Measurements from ENCODE around the gene PHLPP1.
"Not testable (repeated sequence)": the region's sequence is repeated elsewhere in the genome, so short reads cannot be mapped to it uniquely, and the experiment has no call there.

PHLPP1 gene

DNA sequence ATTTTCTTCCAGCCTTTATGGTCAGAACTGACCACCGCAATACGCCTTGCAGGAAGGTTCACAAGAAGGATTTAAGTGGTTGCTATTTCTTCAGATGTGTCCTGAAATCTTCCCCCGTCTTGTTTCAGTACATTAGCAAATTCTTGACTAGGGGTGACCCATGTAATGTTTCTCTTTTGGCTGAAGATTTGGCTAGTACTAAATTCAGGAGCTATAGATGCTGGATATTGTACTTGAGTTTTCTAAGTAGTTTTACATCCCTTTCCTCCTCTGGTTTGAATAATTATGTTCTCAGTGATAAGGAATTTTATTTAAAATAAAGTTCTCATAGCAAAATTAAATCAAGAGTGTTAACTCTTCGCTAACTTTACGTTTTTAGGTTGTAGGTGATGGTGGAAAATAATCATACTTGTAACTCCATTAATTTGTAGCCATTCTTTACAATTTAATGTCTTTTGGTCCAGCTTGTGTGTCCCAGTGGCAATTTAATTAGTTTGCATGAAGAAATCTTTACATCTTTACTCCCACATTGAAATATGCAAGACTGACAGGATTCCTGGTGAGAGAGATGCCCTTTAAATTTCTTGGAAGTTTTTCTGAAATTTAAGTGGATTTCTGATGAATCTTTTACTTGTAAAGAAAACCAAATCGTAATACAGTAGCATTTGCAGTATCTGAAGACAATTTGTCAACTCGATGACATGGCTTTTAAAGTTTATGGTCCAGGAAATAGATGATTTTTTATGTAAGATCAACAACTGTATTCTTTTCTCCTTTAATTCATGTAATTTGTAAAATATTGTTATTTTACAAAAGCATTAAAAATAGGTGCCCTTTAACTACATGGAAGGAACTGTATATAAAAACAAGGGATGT lies 2.8 kb downstream of the PHLPP1 start:
- DNase-seq = no peak

- no peak for DNase-seq
Measured at GRCh38 chr18:62720048-62720447, 4.7 kb downstream of the PHLPP1 start.

DNA sequence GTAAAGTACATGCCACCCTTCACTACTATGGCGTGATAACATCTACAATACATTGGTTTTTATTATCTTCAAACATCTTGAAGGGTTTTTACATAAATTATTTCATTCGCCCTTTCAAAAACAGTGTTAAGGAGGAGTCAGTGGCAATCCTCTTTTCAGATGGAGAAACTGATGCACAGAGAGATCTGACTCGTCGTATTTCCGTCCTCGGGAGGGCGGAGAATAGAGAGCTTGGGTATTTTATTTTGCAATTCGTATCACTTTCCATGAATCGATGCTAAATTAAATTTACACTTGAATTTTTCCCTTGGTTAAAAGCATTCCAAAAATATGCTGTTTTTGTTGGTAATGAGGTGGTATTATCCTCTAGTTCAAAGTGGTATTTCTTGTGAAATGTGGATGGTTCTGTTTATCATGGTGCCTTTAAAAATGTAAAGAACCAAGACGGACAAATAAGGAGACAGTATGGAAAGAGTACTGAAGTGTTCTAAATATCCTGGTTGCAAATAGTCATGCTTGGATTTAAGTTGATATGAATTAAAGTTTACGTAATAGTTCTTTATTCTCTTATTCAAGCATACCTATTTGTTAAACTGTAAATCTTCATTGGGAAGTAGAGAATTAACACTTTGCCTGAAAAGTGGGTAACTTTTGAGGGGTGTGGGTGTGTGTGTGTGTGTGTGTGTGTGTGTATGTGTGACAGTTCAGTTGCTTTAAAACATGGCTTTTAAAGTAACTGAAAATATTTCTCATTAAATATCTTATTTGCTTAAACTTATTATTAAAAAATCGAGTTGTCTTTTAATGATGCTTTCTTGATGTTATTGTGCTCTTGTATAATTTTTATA lies 5.6 kb downstream of the PHLPP1 start:
- no peak for DNase-seq

- peak; percentile 56 for DNase-seq
Measured at GRCh38 chr18:62721839-62722795, 6.8 kb downstream of the PHLPP1 start.

- no peak for DNase-seq
Measured at GRCh38 chr18:62723666-62724281, 8.4 kb downstream of the PHLPP1 start.

- no peak for DNase-seq
Measured at GRCh38 chr18:62725896-62726295, 10.6 kb downstream of the PHLPP1 start.

GRCh38 chr18:62728254-62728653 lies 12.9 kb downstream of the PHLPP1 start:
- no peak for DNase-seq

- DNase-seq = no peak
Measured at GRCh38 chr18:62729487-62730386, 14.4 kb downstream of the PHLPP1 start.

GRCh38 chr18:62730941-62731340 lies 15.6 kb downstream of the PHLPP1 start:
- no peak for DNase-seq

DNA sequence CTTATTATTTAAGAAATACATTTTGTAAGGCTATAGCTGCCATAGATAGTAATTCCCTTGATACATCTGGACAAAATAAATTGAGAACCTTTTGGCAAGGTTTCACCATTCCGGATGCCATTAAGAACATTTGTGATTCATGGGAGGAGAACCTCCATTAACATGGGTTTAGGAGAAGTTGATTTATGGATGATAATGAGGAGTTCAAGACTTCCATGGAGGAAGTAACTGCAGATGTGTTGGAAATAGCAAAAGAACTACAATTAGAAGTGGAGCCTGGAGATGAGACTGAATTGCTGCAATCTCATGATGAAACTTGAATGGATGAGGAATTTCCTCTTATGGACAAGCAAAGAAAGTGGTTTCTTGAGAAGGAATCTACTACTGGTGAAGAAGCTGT lies 17.3 kb downstream of the PHLPP1 start:
- DNase-seq = no peak

GRCh38 chr18:62734290-62734689 lies 18.9 kb downstream of the PHLPP1 start:
- no peak for DNase-seq

DNA sequence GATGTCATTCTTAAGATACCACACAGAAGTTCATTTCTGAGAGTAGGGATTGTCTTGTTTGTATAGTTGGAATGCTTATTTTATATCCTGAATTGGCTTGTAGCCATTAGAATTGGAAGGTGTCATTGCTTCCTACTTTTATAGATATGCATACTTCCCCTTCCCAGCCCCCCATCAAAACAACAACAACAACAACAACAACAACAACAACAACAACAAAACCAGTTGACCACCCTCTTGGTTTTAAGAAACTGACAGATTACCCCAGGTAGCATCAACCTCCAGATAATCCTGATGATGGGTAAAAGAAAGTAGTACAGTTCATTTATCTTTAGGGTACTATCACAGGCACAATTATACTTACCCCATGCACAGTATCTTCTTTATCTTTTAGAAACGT lies 20.0 kb downstream of the PHLPP1 start:
- no peak for DNase-seq

GRCh38 chr18:62736077-62736855 lies 20.9 kb downstream of the PHLPP1 start:
- no peak for DNase-seq

DNA sequence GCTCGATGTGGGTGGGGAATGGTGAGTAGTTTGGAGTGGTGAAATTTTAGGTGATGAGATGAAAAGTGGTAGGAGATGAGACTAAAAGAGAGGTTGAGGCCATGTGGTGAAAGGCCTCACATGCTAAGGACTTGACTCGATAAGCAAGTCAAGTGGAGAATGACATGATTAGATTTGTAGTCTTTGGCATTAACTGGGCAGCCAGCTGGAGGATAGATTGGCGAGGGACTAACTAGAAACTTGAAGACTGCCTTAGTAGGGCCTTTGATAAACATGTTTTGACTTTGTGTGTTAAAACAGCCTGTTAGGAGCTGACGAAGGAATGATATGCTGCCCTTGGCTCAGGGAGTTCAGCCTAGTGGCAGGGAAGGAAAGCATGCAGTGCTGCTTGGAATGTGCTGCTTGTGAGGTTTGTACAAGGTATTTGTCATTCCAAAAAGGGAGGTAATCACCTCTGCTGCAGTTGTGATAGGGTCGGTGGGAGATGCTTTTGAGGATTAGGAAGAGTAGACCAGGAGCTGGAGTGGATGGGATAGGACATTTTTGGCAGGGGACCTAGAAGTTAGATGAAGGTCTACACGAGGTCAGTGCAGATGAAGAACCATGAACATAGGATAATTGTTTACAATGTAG lies 22.0 kb downstream of the PHLPP1 start:
- no peak for DNase-seq

DNA sequence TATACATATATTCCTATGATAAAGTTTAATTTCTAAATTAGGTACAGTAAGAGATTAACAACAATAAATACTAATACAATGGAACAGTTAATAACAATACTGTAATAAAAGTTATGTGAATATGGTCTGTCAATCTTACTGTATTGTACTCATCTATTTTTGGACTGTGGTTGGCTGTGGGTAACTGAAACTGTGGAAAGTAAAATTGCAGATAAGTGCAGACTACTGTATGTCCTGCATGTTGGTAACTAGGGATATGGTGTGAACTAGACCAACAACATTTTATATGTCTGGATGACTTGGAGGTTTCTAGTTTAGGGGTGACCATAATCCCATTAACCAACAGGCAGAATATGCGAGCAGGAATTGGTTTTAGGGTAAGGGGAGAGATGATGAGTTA lies 23.3 kb downstream of the PHLPP1 start:
- no peak for DNase-seq

DNA sequence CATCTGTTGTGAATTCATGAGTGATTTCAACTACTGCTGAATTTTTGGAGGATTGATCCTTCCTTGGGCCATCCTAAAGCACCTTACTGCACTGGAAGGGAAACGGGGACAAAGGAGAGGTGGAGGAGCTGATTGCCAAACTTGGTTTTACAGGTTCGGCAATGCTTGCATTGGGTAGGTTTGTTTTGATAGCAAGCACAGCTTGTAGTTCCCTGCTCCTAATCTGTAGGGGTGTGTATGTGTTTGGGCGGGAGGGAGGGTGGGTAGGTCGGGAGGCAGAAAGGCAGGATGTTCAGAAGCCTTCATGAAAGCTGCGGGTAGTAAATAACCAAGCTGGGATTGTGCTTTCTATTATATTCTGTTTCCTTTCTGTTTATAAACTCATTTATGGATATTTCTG lies 24.6 kb downstream of the PHLPP1 start:
- DNase-seq = no peak

DNA sequence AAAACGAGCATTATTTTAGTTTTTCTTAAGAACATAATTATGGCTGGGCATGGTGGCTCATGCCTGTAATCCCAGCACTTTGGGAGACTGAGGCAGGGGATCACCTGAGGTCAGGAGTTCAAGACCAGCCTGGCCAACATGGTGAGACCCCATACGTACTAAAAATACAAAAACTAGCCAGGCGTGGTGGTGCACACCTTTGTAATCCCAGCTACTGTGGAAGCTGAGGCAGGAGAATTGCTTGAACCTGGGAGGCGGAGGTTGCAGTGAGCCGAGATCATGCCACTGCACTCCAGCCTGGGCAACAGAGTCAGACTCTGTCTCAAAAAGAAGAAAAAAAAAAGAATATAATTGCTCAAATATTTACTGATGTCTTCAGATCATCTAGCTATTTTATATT lies 25.3 kb downstream of the PHLPP1 start:
- DNase-seq = not testable (repeated sequence)

GRCh38 chr18:62741118-62741566 lies 25.8 kb downstream of the PHLPP1 start:
- DNase-seq = no peak

- no peak for DNase-seq
Measured at GRCh38 chr18:62741584-62741983, 26.2 kb downstream of the PHLPP1 start.
